SH-SY5Y (cell line): Measurements from ENCODE around the gene TPST2.

Experiments
- GATA2 ChIP-seq: IDR thresholded peaks from 2 replicates; pipeline ENCODE4 v1.6.1; 2011; ENCODE audit warnings: mild to moderate bottlenecking, low read depth, low read length
- GATA3 ChIP-seq: IDR thresholded peaks from 2 replicates; pipeline ENCODE4 v1.6.1; 2011; ENCODE audit warnings: low read depth, mild to moderate bottlenecking, low read length, moderate library complexity

DNA sequence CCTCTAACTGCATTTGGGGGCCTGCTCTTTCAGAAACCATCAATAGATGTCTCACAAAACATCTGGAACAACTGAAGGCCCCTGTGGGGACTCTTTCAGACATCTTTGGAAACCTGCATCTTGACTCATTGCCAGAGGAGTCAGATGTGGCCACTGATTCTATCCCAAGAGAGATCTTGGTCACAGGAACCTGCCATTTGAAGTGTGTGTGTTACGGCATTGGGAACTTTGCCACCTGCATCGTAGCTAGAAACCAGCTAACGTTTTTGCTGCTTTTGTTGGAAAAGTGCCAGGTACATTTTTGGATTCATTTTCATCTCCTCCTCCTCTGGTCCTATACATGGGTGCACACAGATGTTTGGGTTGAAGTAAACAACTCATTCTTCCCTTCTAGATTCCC is 101.9 kb downstream of the TPST2 start:
- TF ChIP-seq GATA3 (no peak), GATA2 (no peak)
